RCC 7860 (cell line): Measurements from ENCODE around the gene PAQR8.
A peak's percentile ranks its signal among the peaks of the same experiment; 100 is the strongest.
"Not testable (repeated sequence)": the region's sequence is repeated elsewhere in the genome, so short reads cannot be mapped to it uniquely, and the experiment has no call there.

Source experiments
- DNase-seq: peaks from one replicate; pipeline ENCODE4 v3.0.0-alpha.2; 2015; ENCODE audit warnings: low spot score
- FAIRE-seq: peaks from 2 replicates; lab custom pipeline; 2012; peaks lifted over from hg19 to GRCh38; lab: Jason Lieb, UNC

PAQR8 gene

GRCh38 chr6:52405243-52405642 lies 43.3 kb downstream of the PAQR8 start:
- DNase-seq (no peak), FAIRE-seq (no peak)

DNA sequence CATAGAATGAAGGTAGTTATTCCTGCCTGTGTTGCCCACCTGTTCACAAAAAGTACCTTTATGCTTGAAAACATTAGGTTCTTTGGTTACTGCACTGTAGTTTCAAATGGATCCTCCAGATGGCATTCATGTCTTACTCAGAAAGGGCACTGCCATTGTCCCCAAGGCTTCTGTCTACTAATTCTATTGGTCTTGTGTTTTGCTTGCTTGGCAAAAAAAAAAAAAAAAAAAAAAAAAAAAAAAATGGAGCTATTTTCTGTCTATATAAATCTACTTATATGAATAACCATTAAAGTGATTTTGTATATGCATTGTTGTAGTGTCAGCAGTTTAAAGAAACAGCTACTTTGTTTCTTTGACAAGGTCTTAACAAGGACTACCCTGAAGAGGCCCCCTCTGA lies 45.5 kb downstream of the PAQR8 start:
- FAIRE-seq (peak; percentile 4), DNase-seq (peak; percentile 39)

DNA sequence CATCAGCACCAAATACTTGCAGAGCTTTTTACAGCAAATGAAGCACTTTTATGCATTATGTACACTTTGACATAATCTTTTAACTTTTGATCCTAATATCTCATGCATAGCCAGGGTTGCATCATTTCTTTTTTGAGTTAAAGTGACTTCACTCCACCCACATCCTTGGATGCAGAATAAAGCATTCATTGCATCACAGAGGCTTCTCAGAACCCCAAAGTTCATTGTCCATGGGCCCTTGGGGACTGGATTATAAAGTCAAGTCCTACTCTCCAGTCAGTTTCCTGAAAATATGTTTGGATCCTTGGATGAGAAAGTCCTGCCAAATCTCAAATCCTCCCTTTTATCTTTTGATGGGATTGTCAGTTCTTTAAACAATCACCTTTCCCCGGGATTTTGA lies 47.5 kb downstream of the PAQR8 start:
- FAIRE-seq (no peak), DNase-seq (no peak)

DNA sequence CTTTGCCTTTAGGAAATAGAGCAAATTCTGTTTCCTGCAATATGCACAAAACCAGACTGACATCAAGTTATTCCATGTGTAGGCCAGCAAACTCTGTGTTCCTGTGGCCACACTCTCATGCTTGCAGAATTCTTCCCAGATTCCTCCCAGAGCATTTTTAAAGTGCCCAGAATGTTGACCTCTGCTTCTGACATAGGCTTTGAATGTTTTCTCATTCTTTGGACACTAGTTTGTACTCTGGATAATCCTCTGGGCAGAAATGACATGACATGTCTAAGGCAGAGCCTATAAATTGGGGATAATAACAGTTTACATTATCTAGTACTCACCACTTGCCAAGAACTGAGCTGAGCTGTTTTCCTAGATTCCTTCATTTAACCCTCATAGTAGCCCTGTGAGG lies 49.0 kb downstream of the PAQR8 start:
- DNase-seq (no peak), FAIRE-seq (no peak)

DNA sequence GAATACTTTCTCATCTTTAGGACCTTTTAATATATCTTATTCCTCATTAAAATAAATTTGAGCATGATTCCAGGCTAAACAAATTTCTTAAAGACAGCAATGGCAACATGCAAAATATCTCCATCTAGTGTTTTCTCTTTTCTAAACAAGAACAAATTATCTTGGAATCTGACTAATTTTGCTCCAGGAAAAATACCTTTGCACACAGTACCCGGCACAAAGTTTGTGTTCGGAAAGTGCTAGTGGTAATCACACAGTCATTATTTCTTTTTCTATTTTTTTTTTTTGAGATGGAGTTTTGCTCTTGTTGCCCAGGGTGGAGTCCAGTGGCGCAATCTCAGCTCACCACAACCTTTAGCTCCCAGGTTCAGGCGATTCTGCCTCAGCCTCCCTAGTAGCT lies 50.0 kb downstream of the PAQR8 start:
- FAIRE-seq: no peak

DNA sequence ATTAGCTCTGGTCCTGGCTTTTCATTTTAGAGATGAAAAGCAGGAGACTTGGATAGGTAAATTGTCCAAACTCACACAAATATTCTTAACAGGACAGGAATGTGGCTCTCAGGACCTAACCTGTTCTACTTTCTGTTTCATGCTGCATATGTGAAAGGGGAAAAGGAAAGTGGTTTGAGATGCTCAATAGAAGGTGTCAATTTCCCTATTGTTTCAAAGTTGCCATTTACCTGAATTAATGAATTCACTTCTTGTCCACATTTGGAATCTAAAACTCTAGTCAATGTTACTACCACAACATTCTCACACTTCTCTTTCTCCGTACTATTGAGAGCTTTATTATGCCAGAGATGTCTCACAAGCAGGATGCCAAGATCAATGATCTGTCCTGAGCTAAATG lies 53.4 kb downstream of the PAQR8 start:
- FAIRE-seq (no peak), DNase-seq (no peak)

More for the DNA sequence above, 50.0 kb downstream of the PAQR8 start:
- DNase-seq: no peak

DNA sequence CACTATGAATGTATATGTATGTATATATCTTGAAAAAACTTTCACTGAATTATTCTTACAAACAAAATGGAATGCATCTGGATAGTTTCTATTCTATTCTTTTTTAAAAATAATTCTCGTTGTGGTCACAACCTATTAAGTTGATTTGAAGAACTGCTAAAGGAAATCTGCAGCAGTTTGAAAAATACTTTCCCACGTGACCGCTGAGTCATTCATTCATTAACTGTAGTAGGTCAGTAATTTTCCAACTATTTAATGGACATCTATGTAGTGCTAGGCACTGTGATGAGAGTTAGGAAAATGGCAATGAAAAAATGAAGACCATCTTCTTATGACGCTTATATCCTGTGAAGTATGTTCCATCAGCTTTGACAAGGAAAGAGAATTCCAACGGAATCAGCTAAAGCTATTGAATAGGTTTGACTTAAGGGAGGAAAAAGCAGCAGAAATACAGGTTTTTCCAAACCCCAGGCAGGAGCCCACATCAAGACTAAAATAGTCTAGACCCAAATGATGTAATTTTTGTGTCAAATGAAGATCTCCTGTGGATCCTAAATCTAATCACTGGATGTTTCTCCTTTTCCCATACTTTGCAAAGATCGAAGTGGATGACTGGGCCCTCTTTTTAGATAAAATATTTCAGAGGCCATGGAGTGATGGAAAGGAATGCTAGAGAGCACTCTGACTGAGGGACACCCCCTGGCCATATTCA lies 54.1 kb downstream of the PAQR8 start:
- FAIRE-seq (no peak), DNase-seq (no peak)

DNA sequence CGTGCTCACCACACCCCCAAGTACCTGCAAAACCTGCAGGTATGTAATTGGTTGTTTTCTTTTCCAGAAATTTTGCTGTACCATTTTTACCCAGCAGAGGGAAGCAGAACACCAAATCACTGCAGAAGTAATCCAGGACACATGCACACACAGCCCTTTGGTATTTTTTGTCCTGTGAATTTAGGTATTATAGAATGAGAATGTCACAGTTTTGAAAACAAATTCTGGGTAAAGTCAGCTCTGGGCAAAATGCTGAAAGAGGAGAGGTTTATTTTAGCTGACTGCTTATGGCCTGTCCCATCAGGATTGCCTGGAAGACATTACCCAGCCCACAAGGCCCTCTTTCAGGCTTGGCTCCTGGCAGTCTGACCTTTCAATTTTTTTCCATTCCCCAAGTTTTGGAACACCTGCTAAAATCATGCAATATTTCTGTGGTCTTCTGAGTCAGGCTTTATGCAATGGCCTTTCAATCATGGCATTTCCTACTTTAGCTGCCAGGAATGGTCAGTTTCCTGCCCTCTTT lies 54.7 kb downstream of the PAQR8 start:
- DNase-seq: peak; percentile 46

GRCh38 chr6:52417675-52418111 lies 55.7 kb downstream of the PAQR8 start:
- no peak for FAIRE-seq
- DNase-seq: no peak

More for the DNA sequence above, 54.7 kb downstream of the PAQR8 start:
- no peak for FAIRE-seq

GRCh38 chr6:52418606-52419005 lies 56.7 kb downstream of the PAQR8 start:
- FAIRE-seq (no peak), DNase-seq (no peak)

DNA sequence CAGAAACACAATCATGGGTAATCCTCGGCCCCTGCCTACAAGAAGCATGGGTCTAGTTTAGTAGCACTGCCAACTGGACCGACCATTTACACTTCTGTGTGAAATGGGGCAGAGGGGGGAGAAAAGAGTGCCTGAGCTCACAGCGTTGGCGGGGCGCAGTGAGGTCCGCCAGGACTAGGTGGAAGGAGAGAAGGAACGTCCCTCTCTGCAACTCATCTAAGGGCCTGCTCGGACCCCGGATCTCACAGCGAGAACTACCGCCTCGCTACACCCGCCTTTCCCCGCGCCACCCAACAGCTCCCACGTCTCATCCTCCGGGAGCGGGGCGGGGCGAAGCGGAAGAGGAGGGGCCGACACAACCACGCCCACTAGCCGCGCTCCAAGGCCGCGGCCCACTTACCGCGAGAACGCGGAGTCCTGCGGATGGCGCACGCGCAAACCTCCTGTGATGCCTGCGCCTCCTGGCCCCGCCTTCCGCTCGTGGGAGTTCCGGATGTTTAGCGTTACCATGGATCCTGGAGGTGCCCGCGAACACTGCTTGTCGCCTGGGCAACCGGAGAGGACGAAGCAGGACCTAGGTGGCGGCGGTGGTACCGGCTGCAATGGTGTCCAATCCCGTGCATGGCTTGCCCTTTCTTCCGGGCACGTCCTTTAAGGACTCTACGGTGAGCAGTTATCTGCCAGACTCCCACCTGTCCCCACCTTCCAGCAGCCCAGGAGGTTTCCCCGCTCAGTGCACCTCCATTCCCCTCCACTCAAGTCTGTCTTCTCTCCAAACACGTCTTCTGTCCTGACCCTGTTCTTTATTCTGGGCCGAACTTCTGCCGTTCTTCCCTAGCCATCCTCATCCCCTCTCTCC lies 58.1 kb downstream of the PAQR8 start, which contains the start of gene EFHC1:
TSS of gene EFHC1 (plus strand) at position 534 of the 859 bp plus-strand sequence. CDS start at position 603, 69 bp downstream.
- FAIRE-seq (peak; percentile 78), DNase-seq (peak; percentile 97)

DNA sequence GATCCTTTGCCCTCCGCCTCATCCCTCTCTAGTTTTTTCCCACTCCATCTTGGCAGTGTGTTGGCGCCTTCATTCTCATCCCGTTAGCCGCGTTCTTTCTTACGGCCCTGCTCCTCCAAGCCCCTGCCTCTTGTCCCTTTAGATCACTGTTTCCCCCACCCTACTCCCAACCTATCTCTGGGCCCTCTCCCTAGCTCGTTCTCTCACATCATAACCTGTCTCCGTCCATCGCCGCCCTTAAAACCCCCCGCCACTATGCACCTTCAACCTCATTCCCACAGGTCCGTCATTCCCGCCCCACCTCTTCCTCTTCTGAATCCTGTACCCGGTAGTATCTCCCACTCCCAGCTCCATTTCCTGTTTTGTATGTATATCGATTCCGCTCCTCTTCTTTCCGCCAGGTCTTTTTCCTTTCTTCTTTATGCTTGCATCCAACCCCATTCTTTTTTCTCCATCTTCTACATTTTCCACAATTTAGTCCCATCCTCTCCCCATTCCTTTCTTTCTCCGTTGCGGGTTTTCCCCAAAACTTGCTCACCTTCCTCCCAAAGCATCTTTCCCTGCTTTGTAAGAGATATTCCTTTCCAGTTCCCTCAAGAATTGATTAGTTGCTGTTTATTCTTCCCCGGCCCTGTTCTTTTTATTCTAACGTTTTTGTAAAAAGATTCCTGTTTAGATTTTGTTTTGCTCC lies 58.9 kb downstream of the PAQR8 start:
- DNase-seq (peak; percentile 64), FAIRE-seq (no peak)

DNA sequence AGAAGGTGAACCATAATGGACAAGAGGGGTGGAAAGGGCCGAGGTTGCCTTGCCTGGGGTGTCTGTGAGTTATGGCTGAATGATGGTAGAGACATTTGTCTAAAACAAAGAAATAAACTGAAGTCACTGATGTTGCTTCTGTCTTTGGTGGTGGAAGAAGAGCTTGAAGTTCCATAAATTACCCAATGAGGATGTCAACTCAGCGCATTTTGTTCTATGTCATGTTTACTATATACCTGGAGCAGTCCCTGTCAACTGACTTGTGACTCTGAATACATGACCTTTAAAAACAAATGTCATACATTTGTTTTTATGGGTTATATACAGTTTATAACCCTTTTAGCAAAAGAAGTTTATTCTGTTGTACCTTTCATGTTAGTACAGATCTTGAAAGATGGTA lies 60.2 kb downstream of the PAQR8 start:
- no peak for FAIRE-seq
- no peak for DNase-seq

- FAIRE-seq (no peak), DNase-seq (no peak)
Measured at GRCh38 chr6:52423448-52423847, 61.5 kb downstream of the PAQR8 start.

GRCh38 chr6:52423971-52424381 lies 62.0 kb downstream of the PAQR8 start:
- FAIRE-seq: peak; percentile 87
- DNase-seq: peak; percentile 83

- FAIRE-seq (no peak), DNase-seq (no peak)
Measured at GRCh38 chr6:52424513-52424912, 62.6 kb downstream of the PAQR8 start.

GRCh38 chr6:52426667-52427066 lies 64.7 kb downstream of the PAQR8 start:
- DNase-seq (no peak), FAIRE-seq (no peak)

DNA sequence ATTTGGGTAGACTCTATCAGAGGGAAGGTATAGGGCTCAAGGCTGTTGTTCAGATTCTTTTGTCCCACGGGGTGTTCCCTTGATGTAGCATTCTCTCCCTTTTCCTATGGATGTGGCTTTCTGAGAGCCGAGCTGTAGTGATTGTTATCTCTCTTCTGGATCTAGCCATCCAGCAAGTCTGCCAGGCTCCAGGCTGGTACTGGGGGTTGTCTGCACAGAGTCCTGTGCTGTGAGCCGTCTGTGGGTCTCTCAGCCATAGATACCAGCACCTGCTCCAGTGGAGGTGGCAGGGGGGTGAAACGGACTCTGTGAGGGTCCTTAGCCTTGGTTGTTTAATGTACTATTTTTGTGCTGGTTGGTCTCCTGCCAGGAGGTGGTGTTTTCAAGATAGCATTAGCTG lies 71.3 kb downstream of the PAQR8 start:
- not testable (repeated sequence) for FAIRE-seq

GRCh38 chr6:52435345-52435744 lies 73.4 kb downstream of the PAQR8 start:
- no peak for FAIRE-seq
- DNase-seq: no peak

More for the DNA sequence above, 71.3 kb downstream of the PAQR8 start:
- DNase-seq: not testable (repeated sequence)

DNA sequence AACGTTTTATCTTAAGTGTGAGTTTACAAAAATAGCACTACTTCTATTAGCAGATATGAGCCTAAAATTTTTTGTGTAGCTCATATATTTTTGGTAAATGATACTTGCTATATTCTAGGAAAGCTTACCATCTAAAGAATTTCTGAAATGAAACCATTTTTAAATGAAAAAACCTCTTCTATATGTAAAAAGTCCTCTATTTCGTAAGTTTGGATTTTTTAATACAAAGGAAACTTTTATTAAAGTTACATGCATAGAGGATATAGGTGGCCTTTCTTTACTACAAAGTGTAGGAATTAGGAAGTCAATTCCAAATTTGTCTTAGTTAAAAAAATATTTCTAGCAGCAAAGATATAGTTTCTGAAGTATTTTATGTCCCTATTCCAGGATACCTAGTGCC lies 77.0 kb downstream of the PAQR8 start:
- FAIRE-seq: no peak
- DNase-seq: no peak

DNA sequence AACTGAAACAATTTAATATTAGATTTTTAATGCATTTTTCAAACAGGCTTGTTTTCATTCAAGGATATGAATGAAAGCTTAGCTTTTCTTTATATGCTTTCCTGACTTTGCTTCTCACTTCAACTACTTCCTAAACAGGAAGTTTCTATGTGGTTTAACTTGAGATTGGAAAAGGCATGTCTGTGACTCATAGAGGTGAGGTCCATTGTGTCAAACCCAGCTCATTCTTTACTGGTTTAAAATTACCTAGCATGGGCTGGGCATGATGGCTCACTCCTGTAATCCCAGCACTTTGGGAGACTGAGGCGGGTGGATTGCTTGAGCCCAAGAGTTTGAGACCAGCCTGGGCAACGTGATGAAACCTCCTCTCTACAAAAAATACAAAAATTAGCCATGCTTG lies 92.6 kb downstream of the PAQR8 start:
- FAIRE-seq (peak; percentile 74), DNase-seq (peak; percentile 70)
